CD4-positive, alpha-beta T cell (primary cell): Measurements from ENCODE around the gene BGN. TPM values are rescaled to one million over a fixed set of nuclear protein-coding genes. Genes with fewer than 3 reads are reported as not detected.

Experiments
- ATAC-seq: fragments of 200-7000 bp; cut with Tn5 transposase; one replicate; pipeline ENCODE4 v1.10.0; 2022; ENCODE audit warnings: mild to moderate bottlenecking; ENCODE audit not compliant: poor library complexity
- CTCF ChIA-PET: fragments of 350-600 bp; sonication (Branson Sonifier 250); formaldehyde crosslinking; loops from one replicate; lab custom pipeline; 2021; ENCODE audit warnings: antibody characterized with exemption, inconsistent platforms; lab: Charles Lee
- POLR2A ChIA-PET: fragments of 350-600 bp; sonication (Branson Sonifier 250); formaldehyde crosslinking; loops from one replicate; lab custom pipeline; 2021; ENCODE audit warnings: antibody characterized with exemption, inconsistent platforms; lab: Charles Lee
- DNase-seq, 14 experiments: peaks; one replicate each; pipeline ENCODE4 v3.0.0-alpha.2; 2013 to 2020; ENCODE audit warnings: mixed read lengths in 2 of 14
- H3K27ac ChIP-seq, 2 donors: one replicate each; pipeline versions ENCODE4 v1.5.1 to v1.7.0; 2013; ENCODE audit warnings: low read length in 2 of 2, low read depth in 1 of 2, mild to moderate bottlenecking in 1 of 2
- H3K27me3 ChIP-seq, 2 experiments: 1 replicate in 1 of 2; 2 replicates in 1 of 2; pipeline versions ENCODE4 v1.6.1 to v1.7.0; 2013; ENCODE audit warnings: low read length in 2 of 2, control low read depth in 1 of 2, mild to moderate bottlenecking in 1 of 2, moderate library complexity in 1 of 2; ENCODE audit not compliant: insufficient read depth in 2 of 2, control insufficient read depth in 1 of 2
- H3K36me3 ChIP-seq: one replicate; pipeline ENCODE4 v1.6.1; 2013; ENCODE audit warnings: low read length, control low read depth; ENCODE audit not compliant: insufficient read depth
- H3K4me1 ChIP-seq: one replicate; pipeline ENCODE4 v1.6.1; 2013; ENCODE audit warnings: low read length, control low read depth; ENCODE audit not compliant: insufficient read depth
- H3K4me3 ChIP-seq: one replicate; pipeline ENCODE4 v1.5.1; 2013; ENCODE audit warnings: mild to moderate bottlenecking, low read length, moderate library complexity
- H3K9me3 ChIP-seq, 2 experiments: 1 replicate in 1 of 2; 2 replicates in 1 of 2; pipeline versions ENCODE4 v1.6.1 to v1.7.0; 2013; ENCODE audit warnings: low read length in 2 of 2, mild to moderate bottlenecking in 2 of 2, control low read depth in 1 of 2, moderate library complexity in 1 of 2; ENCODE audit not compliant: control insufficient read depth in 1 of 2, insufficient read depth in 1 of 2
- H3K27ac Mint-ChIP-seq: one replicate; pipeline ENCODE4 v1.8.0; 2020; ENCODE audit warnings: mixed read lengths
- H3K27me3 Mint-ChIP-seq: one replicate; pipeline ENCODE4 v1.8.0; 2021; ENCODE audit warnings: mixed read lengths
- H3K36me3 Mint-ChIP-seq: one replicate; pipeline ENCODE4 v1.8.0; 2021; ENCODE audit warnings: low read depth, mixed read lengths
- H3K4me1 Mint-ChIP-seq: one replicate; pipeline ENCODE4 v1.8.0; 2021; ENCODE audit warnings: low read depth, mixed read lengths
- H3K4me3 Mint-ChIP-seq: one replicate; pipeline ENCODE4 v1.8.0; 2020; ENCODE audit warnings: mild to moderate bottlenecking, mixed read lengths
- H3K9me3 Mint-ChIP-seq: one replicate; pipeline ENCODE4 v1.8.0; 2020; ENCODE audit warnings: mixed read lengths
- intact Hi-C, 2 experiments: fragments of 100-400 bp; cut with DNase I in 1 of 2; cut with micrococcal nuclease in 1 of 2; formaldehyde crosslinking; loops; one replicate each; pipeline versions ENCODE4 v1.15.1 to v1.9.0; 2023 to 2025; cut with DNase I, micrococcal nuclease
- total RNA-seq, 174 experiments: library from RNA in 2 of 174; stranded (reverse) in 2 of 174; gene quantifications; one replicate each; pipeline ENCODE4 v1.2.3 and lab custom pipeline; 2021 to 2026
- TF ChIP-seq, protein P1 (sequence below): fragments of 200-600 bp; IDR thresholded peaks from one replicate; pipeline ENCODE4 v1.8.0; 2022; ENCODE audit warnings: antibody characterized with exemption, mild to moderate bottlenecking

The BGN gene
- total RNA-seq, 2 experiments from 2014 or later, result not detected

DNA sequence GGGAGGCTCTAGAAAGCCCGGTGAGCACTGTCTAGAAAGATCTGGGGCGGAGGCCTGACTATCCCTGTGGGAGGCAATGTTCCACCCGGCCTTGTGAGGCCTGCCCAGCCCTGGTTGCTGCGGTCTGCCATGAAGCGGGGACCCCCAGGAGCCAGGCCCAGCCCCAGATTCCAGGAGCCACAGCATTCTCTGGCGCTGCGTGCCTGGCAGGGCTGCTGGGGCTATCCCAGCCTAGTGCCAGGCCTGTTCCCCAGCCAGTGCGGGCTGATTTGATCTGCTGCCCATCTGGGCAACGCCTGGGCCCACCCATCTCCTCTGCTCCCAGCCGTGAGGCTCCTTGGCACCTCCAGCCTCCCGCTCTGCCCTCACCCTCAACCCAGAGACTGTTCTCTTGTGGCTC lies 42.3 kb downstream of the BGN start:
- CTCF ChIA-PET, result no interaction called here
- Mint-ChIP-seq H3K9me3 (no peaks in the 10 kb centered on the region), H3K4me1 (no peaks in the 10 kb centered on the region), H3K27ac (no peak overlapping the region), H3K36me3 (no peaks in the 10 kb centered on the region), H3K27me3 (no peaks in the 10 kb centered on the region), H3K4me3 (no peak overlapping the region)
- DNase-seq (no peak), ATAC-seq (no peak)
- POLR2A ChIA-PET, result no interaction called here
- Histone ChIP-seq H3K4me1 (peaks cover 4% of the 10 kb centered on the region), H3K27me3 (no peaks in the 10 kb centered on the region), H3K36me3 (no peaks in the 10 kb centered on the region), H3K27ac (no peak overlapping the region), H3K4me3 (no peak overlapping the region), H3K9me3 (no peaks in the 10 kb centered on the region)
- intact Hi-C loops, result loop anchor here in 1 of 2 experiments (5.0 kb wide), 1 partner anchor 130 kb away; no protein-coding TSS in a partner anchor
- TF ChIP-seq, protein P1, sequence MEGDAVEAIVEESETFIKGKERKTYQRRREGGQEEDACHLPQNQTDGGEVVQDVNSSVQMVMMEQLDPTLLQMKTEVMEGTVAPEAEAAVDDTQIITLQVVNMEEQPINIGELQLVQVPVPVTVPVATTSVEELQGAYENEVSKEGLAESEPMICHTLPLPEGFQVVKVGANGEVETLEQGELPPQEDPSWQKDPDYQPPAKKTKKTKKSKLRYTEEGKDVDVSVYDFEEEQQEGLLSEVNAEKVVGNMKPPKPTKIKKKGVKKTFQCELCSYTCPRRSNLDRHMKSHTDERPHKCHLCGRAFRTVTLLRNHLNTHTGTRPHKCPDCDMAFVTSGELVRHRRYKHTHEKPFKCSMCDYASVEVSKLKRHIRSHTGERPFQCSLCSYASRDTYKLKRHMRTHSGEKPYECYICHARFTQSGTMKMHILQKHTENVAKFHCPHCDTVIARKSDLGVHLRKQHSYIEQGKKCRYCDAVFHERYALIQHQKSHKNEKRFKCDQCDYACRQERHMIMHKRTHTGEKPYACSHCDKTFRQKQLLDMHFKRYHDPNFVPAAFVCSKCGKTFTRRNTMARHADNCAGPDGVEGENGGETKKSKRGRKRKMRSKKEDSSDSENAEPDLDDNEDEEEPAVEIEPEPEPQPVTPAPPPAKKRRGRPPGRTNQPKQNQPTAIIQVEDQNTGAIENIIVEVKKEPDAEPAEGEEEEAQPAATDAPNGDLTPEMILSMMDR, result no peak

DNA sequence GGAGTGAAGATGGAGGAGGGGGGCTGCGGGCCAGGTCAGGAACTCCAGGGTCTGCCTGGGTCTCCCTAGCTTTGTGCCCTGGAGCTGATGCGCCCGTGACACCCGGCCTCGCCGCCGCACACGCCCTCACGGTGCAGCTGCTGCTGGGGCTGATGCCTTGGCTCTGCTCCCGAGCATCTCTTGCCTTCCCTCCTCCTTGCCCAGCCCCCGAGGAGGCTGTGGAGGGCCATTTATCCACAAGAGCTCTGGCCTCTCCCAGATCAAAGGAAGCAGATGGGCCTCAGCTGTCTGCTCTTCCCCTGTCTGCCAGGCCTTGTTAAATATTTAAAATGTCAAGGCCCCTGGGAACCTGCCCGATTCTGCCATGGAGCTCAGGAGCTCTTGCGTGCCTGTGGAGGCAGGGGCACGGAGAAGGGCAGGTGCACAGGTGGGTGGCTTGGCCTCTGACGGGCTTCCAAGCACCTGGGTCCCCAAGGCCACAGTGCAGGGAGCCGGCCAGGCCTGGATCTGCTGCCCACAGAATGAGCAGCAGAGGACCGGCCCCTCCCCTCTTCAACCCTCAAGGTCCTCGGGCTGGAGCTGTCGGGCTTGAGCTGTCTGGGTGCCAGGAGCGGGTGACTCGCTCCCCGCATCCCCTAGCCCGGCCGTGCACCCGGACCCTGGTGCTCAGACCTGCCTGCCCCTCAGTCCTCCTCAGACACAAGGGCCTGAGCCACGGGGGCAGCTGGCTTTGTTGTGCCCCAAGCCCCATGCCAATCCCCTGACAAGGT lies 42.9 kb downstream of the BGN start:
- ChIA-PET CTCF (no interaction called here), POLR2A (no interaction called here)
- Histone ChIP-seq H3K36me3 (no peaks in the 10 kb centered on the region), H3K27me3 (no peaks in the 10 kb centered on the region), H3K9me3 (no peaks in the 10 kb centered on the region), H3K4me1 (peaks cover 4% of the 10 kb centered on the region), H3K27ac (no peak overlapping the region), H3K4me3 (no peak overlapping the region)
- H3K4me3 Mint-ChIP-seq, result no peak overlapping the region
- intact Hi-C loops, result loop anchor here (2.0 to 5.0 kb wide), 2 partner anchors 129 to 130 kb away; no protein-coding TSS in a partner anchor
- no peaks in the 10 kb centered on the region for H3K9me3 Mint-ChIP-seq
- no peaks in the 10 kb centered on the region for H3K36me3 Mint-ChIP-seq
- TF ChIP-seq, protein P1, result no peak
- no peaks in the 10 kb centered on the region for H3K4me1 Mint-ChIP-seq
- DNase-seq (no peak), ATAC-seq (no peak)
- no peaks in the 10 kb centered on the region for H3K27me3 Mint-ChIP-seq
- H3K27ac Mint-ChIP-seq, result no peak overlapping the region

DNA sequence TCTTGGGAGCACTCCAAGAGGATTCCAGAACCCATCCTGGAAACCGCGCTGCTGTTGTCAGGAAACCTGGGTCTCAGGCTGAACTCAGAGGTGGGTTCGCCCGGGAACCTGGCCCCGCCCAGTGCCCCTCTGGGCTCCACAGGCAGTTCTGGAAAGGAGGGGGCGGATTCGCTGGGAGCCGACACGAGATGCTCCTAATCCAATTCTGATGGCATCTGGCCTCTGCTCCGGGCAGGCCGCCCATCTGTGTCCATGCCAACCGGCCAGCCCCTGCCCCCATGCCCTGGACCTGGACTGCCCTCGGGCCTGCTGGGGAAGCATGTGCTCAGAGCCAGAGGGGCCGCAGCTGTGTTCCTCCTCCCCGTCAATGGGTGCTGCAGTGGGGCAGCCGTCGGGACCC lies 43.6 kb downstream of the BGN start:
- no peak for ATAC-seq
- TF ChIP-seq, protein P1, result no peak
- H3K27ac Mint-ChIP-seq, result no peak overlapping the region
- H3K27me3 Mint-ChIP-seq, result no peaks in the 10 kb centered on the region
- POLR2A ChIA-PET, result no interaction called here
- H3K36me3 ChIP-seq, result no peaks in the 10 kb centered on the region
- no peak overlapping the region for H3K4me3 Mint-ChIP-seq
- H3K9me3 Mint-ChIP-seq, result no peaks in the 10 kb centered on the region
- peaks cover 4% of the 10 kb centered on the region for H3K4me1 ChIP-seq
- H3K27ac ChIP-seq, result no peak overlapping the region
- intact Hi-C loops, result loop anchor here (2.0 to 5.0 kb wide), 2 partner anchors 128 to 129 kb away; no protein-coding TSS in a partner anchor
- no peaks in the 10 kb centered on the region for H3K27me3 ChIP-seq
- no peaks in the 10 kb centered on the region for H3K36me3 Mint-ChIP-seq
- DNase-seq, result no peak
- CTCF ChIA-PET, result interaction anchor here (1.4 kb wide), 1 partner anchor 66 kb away, joined by 3 read pairs; no protein-coding TSS in a partner anchor
- no peaks in the 10 kb centered on the region for H3K9me3 ChIP-seq
- H3K4me1 Mint-ChIP-seq, result no peaks in the 10 kb centered on the region
- H3K4me3 ChIP-seq, result no peak overlapping the region
